ENCODE data around the gene RAB11FIP3.

DNA sequence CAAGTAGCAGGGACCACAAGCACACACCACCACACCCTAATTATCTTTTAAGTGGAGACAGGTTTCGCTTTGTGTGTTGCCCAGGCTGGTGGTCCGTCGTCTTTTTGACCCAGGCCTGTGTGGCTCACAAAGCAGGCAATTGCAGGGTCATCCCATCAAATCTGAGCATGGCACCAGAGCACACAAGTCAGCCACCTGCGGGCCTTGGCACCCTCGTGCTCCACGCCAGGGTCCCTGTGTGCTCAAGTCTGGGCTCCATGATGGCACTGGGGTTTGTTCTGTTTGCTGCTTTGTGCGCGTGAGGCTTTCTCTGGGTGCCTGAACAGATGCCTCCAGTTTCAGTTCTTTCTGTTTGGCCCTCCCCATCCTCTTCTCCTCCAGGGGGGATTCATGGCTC lies 99.7 kb downstream of the RAB11FIP3 start:
- TF ChIP-seq, protein P1, sequence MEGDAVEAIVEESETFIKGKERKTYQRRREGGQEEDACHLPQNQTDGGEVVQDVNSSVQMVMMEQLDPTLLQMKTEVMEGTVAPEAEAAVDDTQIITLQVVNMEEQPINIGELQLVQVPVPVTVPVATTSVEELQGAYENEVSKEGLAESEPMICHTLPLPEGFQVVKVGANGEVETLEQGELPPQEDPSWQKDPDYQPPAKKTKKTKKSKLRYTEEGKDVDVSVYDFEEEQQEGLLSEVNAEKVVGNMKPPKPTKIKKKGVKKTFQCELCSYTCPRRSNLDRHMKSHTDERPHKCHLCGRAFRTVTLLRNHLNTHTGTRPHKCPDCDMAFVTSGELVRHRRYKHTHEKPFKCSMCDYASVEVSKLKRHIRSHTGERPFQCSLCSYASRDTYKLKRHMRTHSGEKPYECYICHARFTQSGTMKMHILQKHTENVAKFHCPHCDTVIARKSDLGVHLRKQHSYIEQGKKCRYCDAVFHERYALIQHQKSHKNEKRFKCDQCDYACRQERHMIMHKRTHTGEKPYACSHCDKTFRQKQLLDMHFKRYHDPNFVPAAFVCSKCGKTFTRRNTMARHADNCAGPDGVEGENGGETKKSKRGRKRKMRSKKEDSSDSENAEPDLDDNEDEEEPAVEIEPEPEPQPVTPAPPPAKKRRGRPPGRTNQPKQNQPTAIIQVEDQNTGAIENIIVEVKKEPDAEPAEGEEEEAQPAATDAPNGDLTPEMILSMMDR (IDR thresholded peaks at IDR 0.05): no peak
- TF ChIP-seq POLR2AphosphoS5 (IDR thresholded peaks at IDR 0.05): no peak

Data from stomach (tissue), 4 donors.